SK-MEL-5 (cell line): Measurements from ENCODE around the gene FAS. TPM values are rescaled to one million over a fixed set of nuclear protein-coding genes. Genes with fewer than 3 reads are reported as not detected.

Source experiments
- DNase-seq: peaks from one replicate; pipeline ENCODE4 v3.0.0-alpha.2; 2016; ENCODE audit warnings: low read depth, low spot score
- in situ Hi-C: cut with HindIII; loops from 2 replicates; pipeline ENCODE4 v1.10.0; 2016; ENCODE audit warnings: low sequenced_read_pairs, high pct_unique_total_duplicates, low pct_unique_long_range_greater_than_20kb
- small RNA-seq, 2 experiments: library from RNA; depleted of rRNA; stranded (forward); fragments of <200 nt; gene quantifications; one replicate each; pipeline ENCODE3, GENCODE V24; 2014
- total RNA-seq: library from RNA; depleted of rRNA; stranded (reverse); fragments of >200 nt; shearing (Covaris generic); gene quantifications from 2 replicates; pipeline ENCODE4 v1.2.3, GENCODE V29; 2014; rRNA removed

The FAS gene
- total RNA-seq, 1 experiment from 2014 or later: 7.3 TPM

- in situ Hi-C loops: no loop called here
- DNase-seq: no peak
Observed at GRCh38 chr10:89055159-89055558, 64.6 kb downstream of the FAS start.

- no peak for DNase-seq
- in situ Hi-C loops: no loop called here
Observed at GRCh38 chr10:89062861-89063260, 72.3 kb downstream of the FAS start.

- no peak for DNase-seq
- in situ Hi-C loops: no loop called here
Observed at GRCh38 chr10:89063465-89063864, 72.9 kb downstream of the FAS start.

- no peak for DNase-seq
- in situ Hi-C loops: no loop called here
Observed at GRCh38 chr10:89064748-89065147, 74.2 kb downstream of the FAS start.

Small RNA genes lying within 50 kb of the gene (small RNA-seq; reads per million reads assigned to genes)
- gene MIR4679-2: 0 reads per million in 2 experiments
- 0 reads per million in 2 experiments for gene RF02116

Other genes starting within 250 kb of the FAS start
- not detected in 2 replicates for gene LIPN, start 230.8 kb upstream of the FAS start, total RNA-seq
- not detected in 2 replicates for gene LIPM, start 188.1 kb upstream of the FAS start, total RNA-seq
- not detected in 2 replicates for gene ANKRD22, start 139.0 kb upstream of the FAS start, total RNA-seq
- 8.2 and 8.4 TPM in 2 replicates for gene STAMBPL1, start 110.6 kb upstream of the FAS start, total RNA-seq
- gene ACTA2, start 38.0 kb upstream of the FAS start, total RNA-seq: 2.8 and 2.9 TPM in 2 replicates
- not detected in 2 replicates for gene CH25H, start 216.5 kb downstream of the FAS start, total RNA-seq